Kidney epithelial cell (primary cell): ENCODE measurements around the gene F5. TPM values are rescaled to one million over a fixed set of nuclear protein-coding genes. Genes with fewer than 3 reads are reported as not detected.

Source experiments
- DNase-seq: peaks from one replicate; pipeline ENCODE4 v3.0.0-alpha.2; 2010; ENCODE audit warnings: low read depth
- H3K27me3 ChIP-seq: 2 replicates; pipeline ENCODE4 v1.6.0; 2011; ENCODE audit warnings: low read length; ENCODE audit not compliant: control insufficient read depth, insufficient read depth
- H3K36me3 ChIP-seq: 2 replicates; pipeline ENCODE4 v1.5.1; 2011; ENCODE audit warnings: low read length; ENCODE audit not compliant: control insufficient read depth, insufficient read depth
- H3K4me3 ChIP-seq: 2 replicates; pipeline ENCODE4 v1.5.1; 2011; ENCODE audit warnings: low read depth, mild to moderate bottlenecking, control low read depth, low read length
- CTCF ChIP-seq: IDR thresholded peaks from 2 replicates; pipeline ENCODE4 v1.5.1; 2011; ENCODE audit warnings: mild to moderate bottlenecking, moderate library complexity, low read length, control low read depth, inconsistent platforms; ENCODE audit not compliant: insufficient read depth, poor library complexity, severe bottlenecking
- total RNA-seq: library from RNA; depleted of rRNA; stranded (reverse); fragments of >200 nt; gene quantifications from 2 replicates; pipeline ENCODE4 v1.2.3, GENCODE V29; 2015

Gene F5
- total RNA-seq, 1 donor from 2014 or later, result not detected

DNA sequence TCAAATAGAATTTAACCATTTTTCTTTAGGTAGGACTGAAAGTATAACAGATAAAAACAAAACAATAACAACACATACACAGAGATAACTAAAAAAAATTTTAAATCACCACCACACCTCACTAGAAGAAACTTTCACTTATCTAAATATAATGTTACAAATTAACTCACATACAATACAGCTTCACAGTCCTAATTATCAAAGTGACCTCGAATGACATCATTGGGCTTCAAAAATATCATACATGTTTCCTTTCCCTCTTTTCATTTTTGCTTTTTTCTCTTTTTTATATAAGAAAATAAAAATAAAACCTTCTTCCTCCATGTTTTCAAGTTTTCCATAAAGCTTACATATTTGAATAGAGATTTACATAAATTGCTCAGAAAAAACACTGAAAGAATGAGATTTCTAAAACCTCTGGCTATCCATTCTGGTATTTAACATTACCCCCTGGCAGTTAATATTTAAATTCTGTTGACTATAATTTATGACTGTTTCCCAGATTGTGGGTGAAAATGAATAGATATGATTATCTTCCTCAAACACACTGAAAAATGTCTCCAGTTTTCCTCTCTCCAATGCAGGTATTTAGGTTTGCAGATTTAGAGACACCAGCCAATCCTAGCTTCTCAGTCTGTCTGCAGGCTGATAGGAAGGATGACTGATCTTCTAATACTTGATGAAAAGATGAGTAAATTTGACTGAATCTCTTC, 60.0 kb downstream of the F5 start:
- H3K36me3 ChIP-seq, result no peaks in the 10 kb centered on the region
- DNase-seq, result no peak
- TF ChIP-seq CTCF, result no peak
- H3K27me3 ChIP-seq, result no peaks in the 10 kb centered on the region
- no peak overlapping the region for H3K4me3 ChIP-seq

GRCh38 chr1:169525391-169525790, 60.9 kb downstream of the F5 start:
- Histone ChIP-seq H3K4me3 (no peak overlapping the region), H3K27me3 (no peaks in the 10 kb centered on the region), H3K36me3 (no peaks in the 10 kb centered on the region)
- DNase-seq, result no peak
- no peak for TF ChIP-seq CTCF

- TF ChIP-seq CTCF, result no peak
- Histone ChIP-seq H3K36me3 (no peaks in the 10 kb centered on the region), H3K27me3 (no peaks in the 10 kb centered on the region), H3K4me3 (no peak overlapping the region)
- no peak for DNase-seq
These were observed 62.4 kb downstream of the F5 start for GRCh38 chr1:169523904-169524303.

GRCh38 chr1:169521226-169521625, 65.1 kb downstream of the F5 start:
- Histone ChIP-seq H3K27me3 (no peaks in the 10 kb centered on the region), H3K4me3 (no peak overlapping the region), H3K36me3 (no peaks in the 10 kb centered on the region)
- TF ChIP-seq CTCF, result no peak
- no peak for DNase-seq

DNA sequence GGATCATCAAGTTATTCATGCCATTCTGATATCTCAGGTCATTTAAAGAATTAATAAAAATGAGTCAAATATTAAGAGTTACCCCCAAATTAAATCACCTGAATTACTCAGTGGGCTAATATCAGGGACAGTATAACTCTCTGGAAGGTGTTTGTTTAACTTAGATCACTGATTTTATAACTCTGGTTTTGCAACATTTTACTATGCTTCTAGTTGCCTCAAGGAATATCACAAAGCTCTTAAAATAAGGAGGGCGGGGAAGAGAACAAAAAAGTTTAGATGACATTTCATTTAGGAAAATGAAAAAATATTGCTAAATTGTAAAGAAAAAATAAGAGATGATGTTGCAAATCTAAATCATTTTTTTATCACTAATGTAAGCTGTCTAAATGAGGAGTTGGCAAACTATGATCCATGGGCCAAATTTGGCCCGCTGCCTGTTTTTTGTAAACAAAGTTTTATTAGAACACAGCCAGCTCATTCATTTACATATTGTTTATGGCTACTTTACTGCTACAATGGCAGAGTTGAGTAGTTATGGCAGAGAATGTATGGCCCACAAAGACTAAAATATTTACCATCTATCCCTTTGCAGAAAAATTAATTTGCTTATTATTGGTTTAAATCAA, 68.6 kb downstream of the F5 start:
- no peaks in the 10 kb centered on the region for H3K27me3 ChIP-seq
- DNase-seq, result no peak
- no peak for TF ChIP-seq CTCF
- no peaks in the 10 kb centered on the region for H3K36me3 ChIP-seq
- no peak overlapping the region for H3K4me3 ChIP-seq

DNA sequence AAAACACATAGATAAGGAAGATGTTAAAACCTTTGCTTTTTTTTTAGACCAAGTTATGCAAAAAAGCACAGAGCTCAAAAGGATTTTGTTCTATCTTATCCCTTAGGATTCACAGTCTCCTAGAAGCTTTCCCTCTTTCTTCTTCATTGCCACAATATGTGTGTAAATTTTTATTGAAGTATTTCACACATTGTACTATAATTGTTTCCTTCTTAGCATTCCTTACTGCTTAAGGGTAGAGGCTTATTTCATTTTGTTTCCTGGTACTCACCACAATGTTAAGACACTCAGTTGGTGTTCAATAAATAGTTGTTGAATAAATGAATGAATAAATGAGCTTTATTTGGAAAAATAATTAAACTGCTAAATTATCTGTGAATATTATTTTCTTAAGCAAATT, 70.6 kb downstream of the F5 start:
- TF ChIP-seq CTCF, result no peak
- no peaks in the 10 kb centered on the region for H3K27me3 ChIP-seq
- H3K36me3 ChIP-seq, result no peaks in the 10 kb centered on the region
- no peak overlapping the region for H3K4me3 ChIP-seq
- no peak for DNase-seq
